GM23338 (cell line): ENCODE measurements around the gene SFSWAP.

Experiments
- CREB1 ChIP-seq: fragments of 250-450 bp; sonication (Bioruptor Pico); IDR thresholded peaks from 2 replicates; pipeline ENCODE4 v1.5.0; 2020; ENCODE audit warnings: low read depth, mild to moderate bottlenecking, moderate library complexity
- CTCF ChIP-seq, 2 experiments: fragments of 200-600 bp in 1 of 2; sonication (generic) in 1 of 2; conservative IDR thresholded peaks; 2 replicates each; pipeline versions ENCODE4 v1.5.1 to v1.6.1; 2016 to 2017; ENCODE audit warnings: antibody characterized with exemption in 2 of 2, low read depth in 2 of 2, mild to moderate bottlenecking in 2 of 2, moderate library complexity in 1 of 2
- ETS1 ChIP-seq: IDR thresholded peaks from 2 replicates; pipeline ENCODE4 v1.6.1; 2016; ENCODE audit warnings: antibody characterized with exemption
- EZH2 ChIP-seq: fragments of 200-600 bp; sonication (generic); IDR thresholded peaks from one replicate; pipeline ENCODE4 v1.8.0; 2017; ENCODE audit warnings: antibody characterized with exemption, mild to moderate bottlenecking, low read depth; ENCODE audit not compliant: unreplicated experiment
- EZH2phosphoT487 ChIP-seq: fragments of 200-600 bp; sonication (generic); IDR thresholded peaks from one replicate; pipeline ENCODE4 v1.8.1; 2018; ENCODE audit warnings: antibody characterized with exemption; ENCODE audit not compliant: unreplicated experiment
- POLR2AphosphoS5 ChIP-seq: IDR thresholded peaks from 2 replicates; pipeline ENCODE4 v1.6.1; 2016; ENCODE audit warnings: antibody characterized with exemption, low read depth
- REST ChIP-seq: IDR thresholded peaks from one replicate; pipeline ENCODE4 v1.6.1; 2018; ENCODE audit warnings: antibody characterized with exemption; ENCODE audit not compliant: unreplicated experiment
- STAT1 ChIP-seq: IDR thresholded peaks from one replicate; pipeline ENCODE4 v1.6.1; 2016; ENCODE audit warnings: antibody characterized with exemption; ENCODE audit not compliant: unreplicated experiment
- ZNF331 ChIP-seq: fragments of 250-450 bp; sonication (Bioruptor Pico); IDR thresholded peaks from 2 replicates; pipeline ENCODE4 v1.5.0; 2020; ENCODE audit warnings: low read depth, mild to moderate bottlenecking, moderate library complexity
- ZNF462 ChIP-seq: fragments of 250-450 bp; sonication (Bioruptor Pico); IDR thresholded peaks from 2 replicates; pipeline ENCODE4 v1.5.0; 2020; ENCODE audit warnings: mild to moderate bottlenecking, moderate library complexity

GRCh38 chr12:131709226-131709625, 1.7 kb upstream of the SFSWAP start:
- TF ChIP-seq REST (no peak), CTCF (conservative IDR thresholded peaks at IDR 0.05; ENCODE audit: low read depth in 2 of 2) (no peak), POLR2AphosphoS5 (no peak), EZH2 (no peak), EZH2phosphoT487 (no peak), ZNF462 (CRISPR knock-in tag) (no peak), CREB1 (CRISPR knock-in tag) (no peak), ZNF331 (CRISPR knock-in tag) (no peak), ETS1 (no peak), STAT1 (no peak)
